HEK293 (cell line): ENCODE data around the gene PLCD3.

ENCODE experiments used
- CTCF ChIA-PET: fragments of 350-600 bp; formaldehyde crosslinking; extraction: SDS; loops from one replicate; lab custom pipeline; 2021; ENCODE audit warnings: antibody characterized with exemption; lab: Yijun Ruan, JAX
- POLR2A ChIA-PET: fragments of 300-600 bp; formaldehyde crosslinking; extraction: SDS; loops from one replicate; lab custom pipeline; 2020; ENCODE audit warnings: antibody characterized with exemption, inconsistent platforms; lab: Yijun Ruan, JAX
- H3K27ac ChIP-seq: fragments of 200-500 bp; sonication (Bioruptor generic); 2 replicates; pipeline ENCODE4 v1.5.1; 2014; ENCODE audit warnings: low read depth, low read length, control low read depth, inconsistent platforms; ENCODE audit errors: extremely low read depth
- H3K36me3 ChIP-seq, 2 experiments: fragments of 200-500 bp in 1 of 2; sonication (Bioruptor generic) in 1 of 2; 1 replicate in 1 of 2; 2 replicates in 1 of 2; pipeline ENCODE4 v1.5.1; 2014 to 2017; ENCODE audit warnings: inconsistent platforms in 2 of 2, low read length in 2 of 2; ENCODE audit not compliant: control insufficient read depth in 2 of 2, insufficient read depth in 1 of 2
- H3K4me1 ChIP-seq: fragments of 200-500 bp; sonication (Bioruptor generic); 2 replicates; pipeline ENCODE4 v1.5.1; 2014; ENCODE audit warnings: mild to moderate bottlenecking, low read length, inconsistent platforms; ENCODE audit not compliant: control insufficient read depth, insufficient read depth
- H3K4me3 ChIP-seq: 2 replicates; pipeline ENCODE4 v1.5.1; 2011; ENCODE audit warnings: low read depth, mild to moderate bottlenecking, control low read depth, low read length, moderate library complexity
- H3K9me3 ChIP-seq: fragments of 200-500 bp; sonication (Bioruptor generic); 2 replicates; pipeline ENCODE4 v1.5.1; 2014; ENCODE audit warnings: low read depth, low read length, inconsistent platforms; ENCODE audit not compliant: control insufficient read depth, insufficient read depth
- HOXC10 ChIP-seq: sonication (generic); formaldehyde crosslinking; IDR thresholded peaks from 2 replicates; pipeline ENCODE4 v1.8.1; 2023; ENCODE audit warnings: mild to moderate bottlenecking, missing genetic modification reagents
- KLF1 ChIP-seq: fragments of 450-650 bp; formaldehyde crosslinking; IDR thresholded peaks from 2 replicates; pipeline ENCODE4 v1.5.1; 2016; ENCODE audit warnings: missing biosample characterization, missing genetic modification characterization
- KLF9 ChIP-seq: fragments of 450-650 bp; formaldehyde crosslinking; IDR thresholded peaks from 2 replicates; pipeline ENCODE4 v1.5.1; 2016; ENCODE audit warnings: missing biosample characterization, missing genetic modification characterization, low read depth
- SCRT2 ChIP-seq: fragments of 450-650 bp; formaldehyde crosslinking; IDR thresholded peaks from 2 replicates; pipeline ENCODE4 v1.5.1; 2016; ENCODE audit warnings: missing biosample characterization, missing genetic modification characterization
- ZFHX2 ChIP-seq: fragments of 450-650 bp; formaldehyde crosslinking; conservative IDR thresholded peaks from 2 replicates; pipeline ENCODE4 v1.5.1; 2016; ENCODE audit warnings: missing biosample characterization, missing genetic modification characterization
- ZIC2 ChIP-seq: fragments of 450-650 bp; formaldehyde crosslinking; IDR thresholded peaks from 2 replicates; pipeline ENCODE4 v1.5.1; 2016; ENCODE audit warnings: missing biosample characterization, missing genetic modification characterization
- ZNF138 ChIP-seq: fragments of 450-650 bp; formaldehyde crosslinking; IDR thresholded peaks from 2 replicates; pipeline ENCODE4 v1.5.1; 2016; ENCODE audit warnings: missing biosample characterization, missing genetic modification characterization, borderline replicate concordance
- ZNF146 ChIP-seq: fragments of 450-650 bp; formaldehyde crosslinking; IDR thresholded peaks from 2 replicates; pipeline ENCODE4 v1.5.1; 2016; ENCODE audit warnings: missing biosample characterization, missing genetic modification characterization
- ZNF221 ChIP-seq: fragments of 450-650 bp; formaldehyde crosslinking; IDR thresholded peaks from 2 replicates; pipeline ENCODE4 v1.5.1; 2017; ENCODE audit warnings: missing biosample characterization, missing genetic modification characterization, borderline replicate concordance
- ZNF311 ChIP-seq: fragments of 450-650 bp; formaldehyde crosslinking; IDR thresholded peaks from 2 replicates; pipeline ENCODE4 v1.5.1; 2017; ENCODE audit warnings: missing biosample characterization, missing genetic modification characterization, borderline replicate concordance
- ZNF341 ChIP-seq: fragments of 450-650 bp; formaldehyde crosslinking; IDR thresholded peaks from 2 replicates; pipeline ENCODE4; 2016; ENCODE audit warnings: low read depth, missing biosample characterization, missing genetic modification characterization
- ZNF473 ChIP-seq: fragments of 450-650 bp; formaldehyde crosslinking; IDR thresholded peaks from 2 replicates; pipeline ENCODE4 v1.5.1; 2017; ENCODE audit warnings: missing biosample characterization, missing genetic modification characterization
- ZNF555 ChIP-seq: fragments of 450-650 bp; formaldehyde crosslinking; conservative IDR thresholded peaks from 2 replicates; pipeline ENCODE4 v1.5.1; 2017; ENCODE audit warnings: missing biosample characterization, mild to moderate bottlenecking, missing genetic modification characterization, inconsistent platforms
- ZNF596 ChIP-seq: fragments of 450-650 bp; IDR thresholded peaks from 2 replicates; pipeline ENCODE4 v1.5.0; 2018; ENCODE audit warnings: missing biosample characterization, mild to moderate bottlenecking, missing genetic modification characterization, moderate library complexity
- ZNF600 ChIP-seq: fragments of 450-650 bp; formaldehyde crosslinking; IDR thresholded peaks from 2 replicates; pipeline ENCODE4 v1.5.1; 2016; ENCODE audit warnings: missing biosample characterization, missing genetic modification characterization
- ZNF626 ChIP-seq: fragments of 450-650 bp; sonication (Bioruptor Pico); formaldehyde crosslinking; IDR thresholded peaks from 2 replicates; pipeline ENCODE4 v1.5.1; 2018; ENCODE audit warnings: missing biosample characterization, missing genetic modification characterization, inconsistent platforms
- ZNF76 ChIP-seq: fragments of 450-650 bp; formaldehyde crosslinking; IDR thresholded peaks from 2 replicates; pipeline ENCODE4; 2016; ENCODE audit warnings: low read depth, missing biosample characterization, missing genetic modification characterization, borderline replicate concordance
- ZNF768 ChIP-seq: fragments of 450-650 bp; formaldehyde crosslinking; IDR thresholded peaks from 2 replicates; pipeline ENCODE4 v1.5.1; 2018; ENCODE audit warnings: missing biosample characterization, mild to moderate bottlenecking, missing genetic modification characterization
- ZNF843 ChIP-seq: fragments of 450-650 bp; formaldehyde crosslinking; IDR thresholded peaks from 2 replicates; pipeline ENCODE4 v1.5.1; 2016; ENCODE audit warnings: missing biosample characterization, missing genetic modification characterization
- TF ChIP-seq, protein P1 (sequence below): fragments of 450-650 bp; formaldehyde crosslinking; IDR thresholded peaks from 2 replicates; pipeline ENCODE4; 2016; ENCODE audit warnings: missing biosample characterization, missing genetic modification characterization
- TF ChIP-seq, protein P2 (sequence below): fragments of 450-650 bp; formaldehyde crosslinking; IDR thresholded peaks from 2 replicates; pipeline ENCODE4 v1.5.1; 2016; ENCODE audit warnings: missing biosample characterization, missing genetic modification characterization
- TF ChIP-seq, protein P3 (sequence below): fragments of 450-650 bp; formaldehyde crosslinking; IDR thresholded peaks from 2 replicates; pipeline ENCODE4 v1.5.1; 2016; ENCODE audit warnings: missing biosample characterization, missing genetic modification characterization
- TF ChIP-seq, protein P4 (sequence below): fragments of 450-650 bp; formaldehyde crosslinking; IDR thresholded peaks from 2 replicates; pipeline ENCODE4 v1.5.1; 2016; ENCODE audit warnings: missing biosample characterization, missing genetic modification characterization
- TF ChIP-seq, protein P5 (sequence below): fragments of 450-650 bp; formaldehyde crosslinking; IDR thresholded peaks from 2 replicates; pipeline ENCODE4 v1.5.1; 2017; ENCODE audit warnings: missing biosample characterization, missing genetic modification characterization
- TF ChIP-seq, protein P6 (sequence below): fragments of 450-650 bp; formaldehyde crosslinking; IDR thresholded peaks from 2 replicates; pipeline ENCODE4 v1.5.1; 2016; ENCODE audit warnings: missing biosample characterization, missing genetic modification characterization

The PLCD3 gene

DNA sequence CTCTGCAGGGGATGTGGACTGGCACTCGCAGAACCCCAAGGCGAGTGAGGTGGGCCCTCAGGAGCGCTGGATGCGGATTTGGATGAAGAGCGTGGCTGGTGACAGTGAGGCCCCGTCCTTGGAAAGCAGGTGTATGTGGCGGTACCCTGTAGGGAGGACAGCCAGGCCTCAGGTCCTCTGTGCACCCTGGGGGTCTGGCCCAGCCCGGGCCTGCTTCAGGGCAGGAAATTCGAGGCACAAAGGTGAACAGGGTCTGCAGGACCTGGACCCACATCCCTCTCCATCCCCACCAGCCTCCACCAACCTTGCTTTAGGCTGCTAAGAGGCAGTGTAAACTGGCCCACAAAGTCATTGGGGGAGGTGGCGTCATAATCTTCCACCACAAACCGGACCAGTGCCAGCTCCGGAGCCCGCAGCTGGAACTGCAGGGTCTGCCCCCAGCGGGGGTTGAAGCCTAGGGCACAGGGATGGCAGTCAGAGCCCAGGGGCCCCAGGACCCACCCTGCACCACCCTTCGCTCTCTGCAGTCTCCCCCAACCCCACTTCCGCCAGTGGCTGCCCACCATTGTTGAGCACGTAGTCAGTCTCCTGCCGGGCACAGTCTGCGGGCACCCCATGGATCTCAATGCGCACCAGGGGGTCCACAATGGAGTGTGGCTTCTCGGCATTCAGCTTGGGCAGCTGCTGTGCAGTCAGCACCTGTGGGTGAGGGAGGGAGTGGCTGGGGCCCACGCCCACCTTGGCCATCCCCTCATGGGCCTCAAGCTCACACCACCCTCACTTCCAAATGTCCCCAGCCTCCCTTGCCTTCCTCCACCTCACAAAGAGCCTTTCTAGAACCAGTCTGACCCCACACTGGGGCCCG is 19.5 kb downstream of the PLCD3 start:
- Histone ChIP-seq H3K9me3 (no peaks in the 10 kb centered on the region), H3K4me3 (no peak overlapping the region), H3K27ac (no peak overlapping the region), H3K4me1 (no peaks in the 10 kb centered on the region), H3K36me3 (peaks cover 0 to 55% of the 10 kb centered on the region in 2 experiments; a peak in 1 of 3 replicates)
- ChIA-PET POLR2A (interaction anchor here (1.1 to 1.5 kb wide), 2 partner anchors 15 to 50 kb away, joined by 3 to 4 read pairs; no protein-coding TSS in a partner anchor), CTCF (interaction anchor here (1.0 to 1.8 kb wide), 3 partner anchors 14 to 85 kb away, joined by 4 to 9 read pairs (median 8); partner anchors contain the start of gene ACBD4)
- TF ChIP-seq, protein P1, sequence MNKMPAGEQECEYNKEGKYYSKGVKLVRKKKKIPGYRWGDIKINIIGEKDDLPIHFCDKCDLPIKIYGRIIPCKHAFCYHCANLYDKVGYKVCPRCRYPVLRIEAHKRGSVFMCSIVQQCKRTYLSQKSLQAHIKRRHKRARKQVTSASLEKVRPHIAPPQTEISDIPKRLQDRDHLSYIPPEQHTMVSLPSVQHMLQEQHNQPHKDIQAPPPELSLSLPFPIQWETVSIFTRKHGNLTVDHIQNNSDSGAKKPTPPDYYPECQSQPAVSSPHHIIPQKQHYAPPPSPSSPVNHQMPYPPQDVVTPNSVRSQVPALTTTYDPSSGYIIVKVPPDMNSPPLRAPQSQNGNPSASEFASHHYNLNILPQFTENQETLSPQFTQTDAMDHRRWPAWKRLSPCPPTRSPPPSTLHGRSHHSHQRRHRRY: no peak
- TF ChIP-seq, protein P2, sequence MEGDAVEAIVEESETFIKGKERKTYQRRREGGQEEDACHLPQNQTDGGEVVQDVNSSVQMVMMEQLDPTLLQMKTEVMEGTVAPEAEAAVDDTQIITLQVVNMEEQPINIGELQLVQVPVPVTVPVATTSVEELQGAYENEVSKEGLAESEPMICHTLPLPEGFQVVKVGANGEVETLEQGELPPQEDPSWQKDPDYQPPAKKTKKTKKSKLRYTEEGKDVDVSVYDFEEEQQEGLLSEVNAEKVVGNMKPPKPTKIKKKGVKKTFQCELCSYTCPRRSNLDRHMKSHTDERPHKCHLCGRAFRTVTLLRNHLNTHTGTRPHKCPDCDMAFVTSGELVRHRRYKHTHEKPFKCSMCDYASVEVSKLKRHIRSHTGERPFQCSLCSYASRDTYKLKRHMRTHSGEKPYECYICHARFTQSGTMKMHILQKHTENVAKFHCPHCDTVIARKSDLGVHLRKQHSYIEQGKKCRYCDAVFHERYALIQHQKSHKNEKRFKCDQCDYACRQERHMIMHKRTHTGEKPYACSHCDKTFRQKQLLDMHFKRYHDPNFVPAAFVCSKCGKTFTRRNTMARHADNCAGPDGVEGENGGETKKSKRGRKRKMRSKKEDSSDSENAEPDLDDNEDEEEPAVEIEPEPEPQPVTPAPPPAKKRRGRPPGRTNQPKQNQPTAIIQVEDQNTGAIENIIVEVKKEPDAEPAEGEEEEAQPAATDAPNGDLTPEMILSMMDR (tag by site-specific recombination): no peak
- TF ChIP-seq, protein P3, sequence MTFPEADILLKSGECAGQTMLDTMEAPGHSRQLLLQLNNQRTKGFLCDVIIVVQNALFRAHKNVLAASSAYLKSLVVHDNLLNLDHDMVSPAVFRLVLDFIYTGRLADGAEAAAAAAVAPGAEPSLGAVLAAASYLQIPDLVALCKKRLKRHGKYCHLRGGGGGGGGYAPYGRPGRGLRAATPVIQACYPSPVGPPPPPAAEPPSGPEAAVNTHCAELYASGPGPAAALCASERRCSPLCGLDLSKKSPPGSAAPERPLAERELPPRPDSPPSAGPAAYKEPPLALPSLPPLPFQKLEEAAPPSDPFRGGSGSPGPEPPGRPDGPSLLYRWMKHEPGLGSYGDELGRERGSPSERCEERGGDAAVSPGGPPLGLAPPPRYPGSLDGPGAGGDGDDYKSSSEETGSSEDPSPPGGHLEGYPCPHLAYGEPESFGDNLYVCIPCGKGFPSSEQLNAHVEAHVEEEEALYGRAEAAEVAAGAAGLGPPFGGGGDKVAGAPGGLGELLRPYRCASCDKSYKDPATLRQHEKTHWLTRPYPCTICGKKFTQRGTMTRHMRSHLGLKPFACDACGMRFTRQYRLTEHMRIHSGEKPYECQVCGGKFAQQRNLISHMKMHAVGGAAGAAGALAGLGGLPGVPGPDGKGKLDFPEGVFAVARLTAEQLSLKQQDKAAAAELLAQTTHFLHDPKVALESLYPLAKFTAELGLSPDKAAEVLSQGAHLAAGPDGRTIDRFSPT (tag by site-specific recombination): peak; percentile 15; the same call in 1 of the 2 replicates
- TF ChIP-seq KLF1 (tag by site-specific recombination): peak; percentile 65
- TF ChIP-seq ZNF76: no peak
- TF ChIP-seq KLF9: peak; percentile 46; the same call in 1 of the 2 replicates
- peak; percentile 49; the same call in 1 of the 2 replicates for TF ChIP-seq ZNF600 (tag by site-specific recombination)
- no peak for TF ChIP-seq HOXC10 (CRISPR knock-in tag)
- TF ChIP-seq ZNF146 (tag by site-specific recombination): no peak
- TF ChIP-seq, protein P4, sequence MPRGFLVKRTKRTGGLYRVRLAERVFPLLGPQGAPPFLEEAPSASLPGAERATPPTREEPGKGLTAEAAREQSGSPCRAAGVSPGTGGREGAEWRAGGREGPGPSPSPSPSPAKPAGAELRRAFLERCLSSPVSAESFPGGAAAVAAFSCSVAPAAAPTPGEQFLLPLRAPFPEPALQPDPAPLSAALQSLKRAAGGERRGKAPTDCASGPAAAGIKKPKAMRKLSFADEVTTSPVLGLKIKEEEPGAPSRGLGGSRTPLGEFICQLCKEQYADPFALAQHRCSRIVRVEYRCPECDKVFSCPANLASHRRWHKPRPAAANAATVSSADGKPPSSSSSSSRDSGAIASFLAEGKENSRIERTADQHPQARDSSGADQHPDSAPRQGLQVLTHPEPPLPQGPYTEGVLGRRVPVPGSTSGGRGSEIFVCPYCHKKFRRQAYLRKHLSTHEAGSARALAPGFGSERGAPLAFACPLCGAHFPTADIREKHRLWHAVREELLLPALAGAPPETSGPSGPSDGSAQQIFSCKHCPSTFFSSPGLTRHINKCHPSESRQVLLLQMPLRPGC (tag by site-specific recombination): no peak
- peak; percentile 17; the same call in 1 of the 2 replicates for TF ChIP-seq ZFHX2 (tag by site-specific recombination)
- TF ChIP-seq, protein P5, sequence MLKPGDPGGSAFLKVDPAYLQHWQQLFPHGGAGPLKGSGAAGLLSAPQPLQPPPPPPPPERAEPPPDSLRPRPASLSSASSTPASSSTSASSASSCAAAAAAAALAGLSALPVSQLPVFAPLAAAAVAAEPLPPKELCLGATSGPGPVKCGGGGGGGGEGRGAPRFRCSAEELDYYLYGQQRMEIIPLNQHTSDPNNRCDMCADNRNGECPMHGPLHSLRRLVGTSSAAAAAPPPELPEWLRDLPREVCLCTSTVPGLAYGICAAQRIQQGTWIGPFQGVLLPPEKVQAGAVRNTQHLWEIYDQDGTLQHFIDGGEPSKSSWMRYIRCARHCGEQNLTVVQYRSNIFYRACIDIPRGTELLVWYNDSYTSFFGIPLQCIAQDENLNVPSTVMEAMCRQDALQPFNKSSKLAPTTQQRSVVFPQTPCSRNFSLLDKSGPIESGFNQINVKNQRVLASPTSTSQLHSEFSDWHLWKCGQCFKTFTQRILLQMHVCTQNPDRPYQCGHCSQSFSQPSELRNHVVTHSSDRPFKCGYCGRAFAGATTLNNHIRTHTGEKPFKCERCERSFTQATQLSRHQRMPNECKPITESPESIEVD: no peak
- peak; percentile 23; the same call in 1 of the 2 replicates for TF ChIP-seq ZIC2
- no peak for TF ChIP-seq ZNF138 (tag by site-specific recombination)
- TF ChIP-seq ZNF555 (tag by site-specific recombination): no peak
- TF ChIP-seq ZNF311 (tag by site-specific recombination): no peak
- TF ChIP-seq ZNF626 (tag by site-specific recombination): no peak
- TF ChIP-seq, protein P6, sequence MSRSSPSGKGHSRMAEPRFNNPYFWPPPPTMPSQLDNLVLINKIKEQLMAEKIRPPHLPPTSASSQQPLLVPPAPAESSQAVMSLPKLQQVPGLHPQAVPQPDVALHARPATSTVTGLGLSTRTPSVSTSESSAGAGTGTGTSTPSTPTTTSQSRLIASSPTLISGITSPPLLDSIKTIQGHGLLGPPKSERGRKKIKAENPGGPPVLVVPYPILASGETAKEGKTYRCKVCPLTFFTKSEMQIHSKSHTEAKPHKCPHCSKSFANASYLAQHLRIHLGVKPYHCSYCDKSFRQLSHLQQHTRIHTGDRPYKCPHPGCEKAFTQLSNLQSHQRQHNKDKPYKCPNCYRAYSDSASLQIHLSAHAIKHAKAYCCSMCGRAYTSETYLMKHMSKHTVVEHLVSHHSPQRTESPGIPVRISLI (tag by site-specific recombination): no peak
- no peak for TF ChIP-seq ZNF596 (tag by site-specific recombination)
- TF ChIP-seq SCRT2 (tag by site-specific recombination): no peak
- no peak for TF ChIP-seq ZNF221 (tag by site-specific recombination)
- TF ChIP-seq ZNF473 (tag by site-specific recombination): no peak
- TF ChIP-seq ZNF341 (tag by site-specific recombination): no peak
- TF ChIP-seq ZNF768: no peak
- TF ChIP-seq ZNF843 (tag by site-specific recombination): no peak
